Measurements from ENCODE around the gene SHPK.
A peak's percentile ranks its signal among the peaks of the same experiment; 100 is the strongest.

SHPK gene

GRCh38 chr17:3626831-3627768, 8.9 kb downstream of the SHPK start:
- ATAC-seq, result no peak

DNA sequence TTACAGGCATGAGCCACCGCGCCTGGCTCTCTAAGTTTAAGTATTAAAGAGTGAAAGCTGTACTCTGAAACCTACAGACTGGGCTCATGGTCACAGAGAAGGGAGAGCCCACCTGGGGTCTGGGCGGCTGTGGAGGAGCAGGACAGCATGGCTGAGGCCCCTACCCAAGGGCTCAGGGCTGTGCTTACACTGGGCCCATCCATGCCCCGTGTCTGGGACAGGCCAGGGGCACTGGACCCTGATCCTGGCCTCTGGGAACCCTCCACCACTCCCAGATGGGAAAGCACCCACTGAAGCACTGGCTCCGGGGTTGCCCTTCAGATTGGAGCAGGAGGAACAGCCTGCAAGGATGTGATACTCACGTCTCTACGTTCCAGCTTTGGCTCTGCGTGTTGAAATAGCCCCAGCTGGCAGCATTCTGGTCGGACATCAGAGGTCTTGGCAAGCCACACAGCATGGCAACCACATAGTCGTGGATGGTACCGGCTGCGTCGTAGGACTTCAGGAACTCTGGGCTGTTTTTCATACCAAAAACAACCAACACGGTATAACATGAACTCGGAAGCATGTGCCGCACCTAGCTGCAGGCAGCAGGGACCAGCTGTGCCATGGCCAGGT, 13.0 kb downstream of the SHPK start:
- ATAC-seq, result no peak

GRCh38 chr17:3621146-3621720, 14.8 kb downstream of the SHPK start:
- no peak for ATAC-seq

- ATAC-seq, result no peak
Measured at GRCh38 chr17:3615160-3615870, 20.7 kb downstream of the SHPK start.

GRCh38 chr17:3613124-3613523, 22.9 kb downstream of the SHPK start:
- no peak for ATAC-seq

- no peak for ATAC-seq
Measured at GRCh38 chr17:3610523-3610922, 25.5 kb downstream of the SHPK start.

- ATAC-seq, result no peak
Measured at GRCh38 chr17:3609689-3610088, 26.4 kb downstream of the SHPK start.

DNA sequence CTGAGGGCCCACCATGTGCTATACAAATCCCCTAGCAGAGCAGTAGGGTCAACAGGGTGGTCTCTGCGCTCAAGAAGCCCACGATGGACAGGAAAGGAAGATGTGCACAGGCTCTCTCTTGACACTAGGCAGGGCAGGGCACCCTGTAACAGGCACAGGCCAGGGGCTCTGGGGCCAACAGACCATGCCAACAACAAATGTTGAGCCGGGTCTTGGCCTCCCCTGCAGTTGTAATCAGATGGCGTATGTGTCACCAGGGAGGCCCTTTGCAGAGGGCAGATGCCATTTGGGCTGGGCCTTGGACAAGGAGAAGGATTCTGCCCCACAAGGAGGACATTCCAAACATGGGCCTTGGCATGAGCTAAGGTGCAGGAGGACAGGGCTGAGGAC, 32.2 kb downstream of the SHPK start:
- no peak for ATAC-seq

- peak; percentile 46 to 76 for ATAC-seq
Measured at GRCh38 chr17:3603119-3603869, 32.8 kb downstream of the SHPK start.

GRCh38 chr17:3602499-3602898, 33.6 kb downstream of the SHPK start:
- no peak for ATAC-seq

DNA sequence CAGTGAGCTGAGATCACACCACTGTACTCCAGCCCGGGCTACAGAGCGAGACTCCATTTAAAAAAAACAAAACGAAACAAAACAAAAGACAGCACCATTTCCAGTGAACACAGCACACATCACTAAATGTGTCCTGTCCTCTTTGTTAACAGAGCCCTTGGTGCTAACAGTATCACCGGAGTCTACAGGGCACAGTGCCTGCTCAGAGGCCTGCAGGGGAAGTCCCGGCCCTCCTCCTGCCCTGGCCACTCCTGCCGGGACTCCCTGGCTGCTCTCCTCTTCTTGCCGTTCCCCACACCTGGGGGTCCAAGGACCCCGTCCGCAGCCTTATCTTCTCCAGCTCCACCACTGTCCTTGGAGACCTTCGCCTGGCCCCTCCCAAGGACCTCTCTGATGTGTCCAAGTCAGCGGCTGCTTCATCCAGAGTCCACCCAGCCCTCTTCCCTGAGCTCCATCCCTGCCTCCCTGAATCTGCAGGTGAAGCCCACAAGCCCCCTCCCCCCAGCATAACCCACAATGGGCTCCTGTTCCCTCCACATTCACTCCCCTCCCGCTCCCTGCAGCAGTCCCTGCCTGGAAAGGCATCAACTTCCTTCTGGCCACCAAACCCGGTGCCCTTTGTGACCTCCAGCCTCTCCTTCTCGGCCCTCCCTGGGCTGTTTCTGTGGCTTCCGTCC, 35.4 kb downstream of the SHPK start:
- ATAC-seq, result no peak

- ATAC-seq, result no peak
Measured at GRCh38 chr17:3598078-3598477, 38.0 kb downstream of the SHPK start.

- ATAC-seq, result no peak
Measured at GRCh38 chr17:3596804-3597464, 39.1 kb downstream of the SHPK start.

GRCh38 chr17:3594976-3595375, 41.1 kb downstream of the SHPK start:
- no peak for ATAC-seq

DNA sequence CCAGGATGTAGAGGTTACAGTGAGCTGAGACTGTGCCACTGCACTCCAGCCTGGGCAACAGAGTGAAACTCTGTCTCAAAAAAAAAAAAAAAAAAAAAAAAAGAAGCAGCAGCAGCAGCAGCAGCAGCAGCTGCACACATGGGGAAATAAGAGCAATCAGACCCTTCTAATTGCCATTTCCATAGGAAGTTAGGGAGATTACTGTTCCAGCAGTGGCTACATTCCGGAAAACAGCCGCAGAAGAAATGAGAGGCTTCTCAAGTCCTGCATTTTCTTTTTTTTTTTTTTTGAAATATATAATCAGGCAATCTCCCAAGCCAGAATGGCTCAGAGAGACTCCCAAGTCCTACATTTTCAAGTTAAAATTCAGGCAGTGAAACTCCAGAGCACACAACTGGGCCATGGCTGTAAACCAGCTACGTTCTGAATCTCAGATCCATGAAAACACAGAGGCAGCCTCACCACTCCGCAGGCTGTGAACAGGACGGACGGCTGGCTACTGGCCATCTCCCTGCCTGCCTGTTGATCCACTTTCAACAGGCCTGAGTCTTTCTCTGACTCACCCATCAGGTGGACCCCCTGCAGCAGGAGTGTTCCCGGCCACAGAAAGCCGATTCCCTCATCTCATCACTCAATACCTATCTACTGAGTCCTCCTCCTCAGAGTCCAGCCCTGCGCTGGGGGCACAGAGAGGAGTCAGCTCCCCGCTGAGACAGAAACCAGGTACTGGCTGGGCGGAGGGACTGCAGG, 41.8 kb downstream of the SHPK start:
- no peak for ATAC-seq

DNA sequence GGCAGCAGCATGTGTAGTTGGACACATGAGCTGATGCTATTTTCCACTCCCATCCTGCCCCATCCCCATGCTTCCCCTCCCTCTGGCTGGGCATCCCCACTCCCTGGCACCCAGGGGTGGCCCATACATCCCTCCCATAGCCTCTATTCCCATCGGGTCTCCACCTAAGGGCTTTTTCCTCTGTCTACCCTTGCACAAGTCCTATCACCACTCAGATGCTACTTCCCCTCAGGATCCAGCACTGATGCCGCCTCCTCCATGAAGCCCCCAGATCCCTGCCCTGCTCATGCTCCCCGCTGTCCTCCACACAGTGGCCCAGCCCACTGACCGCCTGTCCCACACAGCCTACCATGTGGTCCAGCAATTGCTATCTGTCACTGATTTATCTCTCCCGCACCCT, 42.7 kb downstream of the SHPK start:
- no peak for ATAC-seq

- ATAC-seq, result no peak
Measured at GRCh38 chr17:3592216-3592860, 43.7 kb downstream of the SHPK start.

- ATAC-seq, result no peak
Measured at GRCh38 chr17:3590768-3591167, 45.3 kb downstream of the SHPK start.

DNA sequence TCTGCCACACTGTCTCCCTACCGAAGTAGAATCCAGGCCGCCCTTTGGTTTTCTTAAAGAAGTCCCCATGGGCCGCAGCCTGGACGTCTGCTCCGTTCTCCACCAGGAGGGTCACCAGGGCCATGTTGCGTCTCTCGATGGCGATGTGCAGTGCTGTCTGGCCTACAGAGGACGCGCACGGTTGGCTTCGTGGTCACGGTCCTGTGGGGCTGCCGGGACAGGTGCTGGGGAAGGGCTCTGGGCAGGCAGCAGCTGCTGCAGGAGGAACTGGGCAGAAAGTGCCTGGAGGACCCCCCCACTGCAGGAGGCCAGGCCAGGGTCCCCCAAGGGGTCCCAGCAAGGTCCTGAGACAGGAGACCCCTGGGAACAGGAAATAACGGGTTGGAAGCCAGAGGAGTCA, 45.8 kb downstream of the SHPK start:
- no peak for ATAC-seq

GRCh38 chr17:3589784-3590183, 46.3 kb downstream of the SHPK start:
- no peak for ATAC-seq

Measured in activated CD4-positive, CD25-positive, alpha-beta regulatory T cell treated with anti-CD3 and anti-CD28 coated beads, Interleukin-2, amount 50 U/mL, for 24 hours (primary cell).